ENCODE measurements around the gene OTUD3.

The OTUD3 gene

GRCh38 chr1:19942657-19943056, 60.5 kb downstream of the OTUD3 start:
- DNase-seq (ENCODE audit: insufficient read length, low spot score) (no peak), FAIRE-seq (no peak)

GRCh38 chr1:19945914-19946313, 63.7 kb downstream of the OTUD3 start:
- DNase-seq (ENCODE audit: insufficient read length, low spot score) (no peak), FAIRE-seq (no peak)

DNA sequence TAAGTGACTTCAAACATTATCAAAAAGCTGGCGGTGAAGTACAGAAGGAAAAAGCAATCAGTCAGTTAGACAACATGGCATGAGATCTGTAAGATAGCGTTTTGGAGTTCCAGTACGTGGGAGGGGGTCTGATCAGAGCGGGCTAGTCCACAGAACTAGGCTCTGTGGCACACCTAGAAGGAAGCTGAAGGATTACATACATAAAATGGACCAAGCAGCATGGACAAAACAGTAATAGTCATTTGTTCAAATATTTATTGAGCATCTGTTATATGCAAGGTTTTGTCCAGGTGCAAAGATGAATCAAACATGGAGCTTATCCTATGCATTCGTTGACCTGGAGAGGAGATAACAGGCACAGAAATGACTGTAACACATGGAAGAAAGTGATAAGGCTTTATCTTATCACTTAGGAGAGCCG, 64.1 kb downstream of the OTUD3 start:
- DNase-seq (ENCODE audit: insufficient read length, low spot score), result no peak
- no peak for FAIRE-seq

DNA sequence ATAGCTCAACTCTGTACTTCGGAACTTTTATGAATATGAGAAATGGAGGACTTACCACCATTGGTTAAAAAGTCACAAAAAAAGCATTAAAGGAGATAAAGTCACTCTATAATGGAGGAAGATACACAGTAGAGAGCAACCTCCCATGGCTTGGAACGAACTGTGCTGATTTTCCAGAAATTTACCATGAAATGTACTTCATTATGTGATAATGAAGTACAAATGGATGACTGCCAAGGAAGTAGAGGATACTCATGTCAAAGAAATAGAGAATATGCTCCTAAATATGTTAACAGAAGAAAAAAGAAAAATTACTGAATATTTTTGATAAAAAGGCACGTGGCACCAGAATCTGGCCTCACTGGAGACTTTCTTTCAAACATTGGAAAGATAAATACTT, 64.8 kb downstream of the OTUD3 start:
- no peak for FAIRE-seq
- DNase-seq (ENCODE audit: insufficient read length, low spot score), result no peak

DNA sequence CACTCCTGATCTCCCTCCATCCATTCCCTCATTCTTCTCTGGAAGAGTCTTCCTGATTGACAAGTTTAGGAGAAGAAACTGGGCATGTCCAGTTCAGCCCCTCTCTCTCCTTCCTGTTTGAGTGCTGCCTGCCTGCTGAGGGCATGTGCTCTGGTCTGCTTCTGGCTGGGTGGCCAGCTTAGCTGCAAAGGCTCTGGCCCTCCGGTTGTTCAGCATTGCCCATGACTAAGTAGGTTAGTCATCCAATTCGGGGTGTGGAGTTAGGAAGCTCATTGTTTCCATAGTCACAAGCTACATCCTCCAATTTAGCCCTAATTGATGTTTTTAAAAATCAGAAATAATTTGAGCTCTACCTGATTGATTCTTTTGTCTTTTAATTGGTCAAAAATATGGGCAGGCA, 66.8 kb downstream of the OTUD3 start:
- peak; percentile 11 for DNase-seq (ENCODE audit: insufficient read length, low spot score)
- FAIRE-seq, result no peak

DNA sequence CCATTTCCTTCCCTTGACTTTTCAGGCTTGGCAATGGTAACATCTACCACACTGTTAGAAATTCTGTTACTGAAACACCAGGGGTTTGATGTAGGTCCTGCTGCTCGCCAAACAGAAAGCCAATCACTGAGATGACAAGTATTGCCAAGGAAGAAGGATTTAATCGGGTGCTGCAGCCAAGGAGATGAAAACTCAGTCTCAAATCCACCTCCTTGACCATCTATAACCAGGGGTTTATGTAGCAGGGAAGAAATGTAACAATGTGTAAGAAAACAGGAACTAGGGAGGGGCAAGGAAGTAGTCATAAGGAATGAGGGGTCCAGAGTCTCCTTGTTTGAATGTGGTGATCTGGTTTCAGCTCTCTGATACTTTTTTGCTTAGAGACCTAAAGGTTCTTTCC, 71.9 kb downstream of the OTUD3 start:
- FAIRE-seq, result no peak
- DNase-seq (ENCODE audit: insufficient read length, low spot score), result no peak

DNA sequence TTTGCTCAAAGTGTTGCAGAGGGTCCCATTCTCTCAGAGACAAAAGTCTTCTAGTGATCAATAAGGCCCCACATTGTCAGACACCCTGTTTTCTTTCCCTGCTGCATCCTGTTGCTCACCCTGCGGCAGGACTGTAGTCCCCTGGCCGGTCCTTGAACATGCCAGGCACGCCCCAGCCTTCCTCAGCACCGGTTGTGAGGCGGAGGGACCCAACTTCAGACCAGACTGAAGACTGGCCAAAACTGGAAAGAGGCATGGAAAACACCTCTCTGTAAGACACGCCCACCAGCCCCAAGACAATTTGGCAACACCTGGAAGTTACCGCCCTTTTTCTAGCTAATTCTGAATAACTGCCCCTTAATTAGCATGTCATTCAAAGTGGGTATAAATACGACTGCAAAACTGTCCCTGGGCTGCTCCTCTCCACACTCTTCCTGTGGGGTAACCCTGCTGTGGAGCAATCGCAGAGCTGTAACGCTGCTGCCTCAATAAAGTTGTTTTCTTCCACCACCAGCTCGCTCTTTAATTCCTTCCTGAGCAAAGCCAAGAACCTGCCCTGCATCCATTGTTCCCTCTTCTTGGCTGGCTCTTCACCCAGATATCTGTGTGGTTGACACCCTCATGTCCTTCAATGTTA, 73.5 kb downstream of the OTUD3 start:
- FAIRE-seq (no peak), DNase-seq (ENCODE audit: insufficient read length, low spot score) (no peak)

DNA sequence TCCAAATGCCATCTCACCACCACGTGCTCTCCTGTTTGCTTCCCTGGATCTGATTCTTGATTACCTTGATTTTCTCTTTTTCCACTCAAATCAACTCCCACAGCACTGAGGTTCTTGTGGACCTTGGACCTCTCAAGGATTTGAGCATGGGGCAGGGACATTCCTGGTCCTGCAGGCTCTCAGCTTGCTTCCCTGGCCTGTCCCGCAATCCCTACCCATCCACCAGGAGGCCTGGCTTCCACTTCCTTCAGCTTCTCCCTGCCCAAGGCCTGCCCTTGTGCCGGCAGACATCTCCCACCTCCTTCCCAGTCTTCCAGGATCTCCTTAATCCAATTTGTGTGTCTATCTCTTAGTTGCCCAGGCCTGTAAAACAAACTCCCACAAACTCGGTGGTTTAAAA, 75.6 kb downstream of the OTUD3 start:
- FAIRE-seq, result no peak
- DNase-seq (ENCODE audit: insufficient read length, low spot score), result no peak

DNA sequence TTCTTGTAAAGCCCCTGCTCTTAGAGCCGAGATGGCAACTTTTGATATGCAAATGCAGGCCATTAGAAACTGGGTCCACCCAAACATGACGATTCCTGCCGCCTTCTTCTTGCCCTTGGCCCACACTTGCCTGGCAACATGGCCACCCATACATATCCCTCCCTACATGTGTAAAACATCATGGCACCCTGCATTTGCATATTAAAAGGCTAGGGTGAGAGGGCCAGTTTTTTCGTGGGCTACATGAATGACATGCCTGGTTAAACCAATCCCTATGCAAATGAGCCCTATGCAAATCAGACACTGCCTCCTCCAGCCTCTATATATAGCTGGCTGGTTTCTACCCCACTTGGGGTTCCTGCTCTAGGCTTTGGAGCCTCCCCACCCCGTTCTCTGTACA, 78.4 kb downstream of the OTUD3 start:
- FAIRE-seq (no peak), DNase-seq (ENCODE audit: insufficient read length, low spot score) (no peak)

Measured in HTR-8/SVneo (cell line).